ENCODE measurements around the gene CALM3. TPM values are rescaled to one million over a fixed set of nuclear protein-coding genes. Genes with fewer than 3 reads are reported as not detected.

CALM3 gene
- total RNA-seq, 1 donor from 2014 or later: 335 TPM

DNA sequence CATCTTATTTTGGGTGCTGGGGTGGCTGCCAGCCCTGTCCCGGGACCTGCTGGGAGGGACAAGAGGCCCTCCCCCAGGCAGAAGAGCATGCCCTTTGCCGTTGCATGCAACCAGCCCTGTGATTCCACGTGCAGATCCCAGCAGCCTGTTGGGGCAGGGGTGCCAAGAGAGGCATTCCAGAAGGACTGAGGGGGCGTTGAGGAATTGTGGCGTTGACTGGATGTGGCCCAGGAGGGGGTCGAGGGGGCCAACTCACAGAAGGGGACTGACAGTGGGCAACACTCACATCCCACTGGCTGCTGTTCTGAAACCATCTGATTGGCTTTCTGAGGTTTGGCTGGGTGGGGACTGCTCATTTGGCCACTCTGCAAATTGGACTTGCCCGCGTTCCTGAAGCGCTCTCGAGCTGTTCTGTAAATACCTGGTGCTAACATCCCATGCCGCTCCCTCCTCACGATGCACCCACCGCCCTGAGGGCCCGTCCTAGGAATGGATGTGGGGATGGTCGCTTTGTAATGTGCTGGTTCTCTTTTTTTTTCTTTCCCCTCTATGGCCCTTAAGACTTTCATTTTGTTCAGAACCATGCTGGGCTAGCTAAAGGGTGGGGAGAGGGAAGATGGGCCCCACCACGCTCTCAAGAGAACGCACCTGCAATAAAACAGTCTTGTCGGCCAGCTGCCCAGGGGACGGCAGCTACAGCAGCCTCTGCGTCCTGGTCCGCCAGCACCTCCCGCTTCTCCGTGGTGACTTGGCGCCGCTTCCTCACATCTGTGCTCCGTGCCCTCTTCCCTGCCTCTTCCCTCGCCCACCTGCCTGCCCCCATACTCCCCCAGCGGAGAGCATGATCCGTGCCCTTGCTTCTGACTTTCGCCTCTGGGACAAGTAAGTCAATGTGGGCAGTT is 8.6 kb downstream of the CALM3 start:
- TF ChIP-seq, protein P1, sequence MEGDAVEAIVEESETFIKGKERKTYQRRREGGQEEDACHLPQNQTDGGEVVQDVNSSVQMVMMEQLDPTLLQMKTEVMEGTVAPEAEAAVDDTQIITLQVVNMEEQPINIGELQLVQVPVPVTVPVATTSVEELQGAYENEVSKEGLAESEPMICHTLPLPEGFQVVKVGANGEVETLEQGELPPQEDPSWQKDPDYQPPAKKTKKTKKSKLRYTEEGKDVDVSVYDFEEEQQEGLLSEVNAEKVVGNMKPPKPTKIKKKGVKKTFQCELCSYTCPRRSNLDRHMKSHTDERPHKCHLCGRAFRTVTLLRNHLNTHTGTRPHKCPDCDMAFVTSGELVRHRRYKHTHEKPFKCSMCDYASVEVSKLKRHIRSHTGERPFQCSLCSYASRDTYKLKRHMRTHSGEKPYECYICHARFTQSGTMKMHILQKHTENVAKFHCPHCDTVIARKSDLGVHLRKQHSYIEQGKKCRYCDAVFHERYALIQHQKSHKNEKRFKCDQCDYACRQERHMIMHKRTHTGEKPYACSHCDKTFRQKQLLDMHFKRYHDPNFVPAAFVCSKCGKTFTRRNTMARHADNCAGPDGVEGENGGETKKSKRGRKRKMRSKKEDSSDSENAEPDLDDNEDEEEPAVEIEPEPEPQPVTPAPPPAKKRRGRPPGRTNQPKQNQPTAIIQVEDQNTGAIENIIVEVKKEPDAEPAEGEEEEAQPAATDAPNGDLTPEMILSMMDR (conservative IDR thresholded peaks at IDR 0.05): no peak
- Mint-ChIP-seq H3K36me3 (peaks cover 16% of the 10 kb centered on the region), H3K9me3 (no peaks in the 10 kb centered on the region), H3K4me3 (no peak overlapping the region), H3K27ac (no peak overlapping the region), H3K4me1 (ENCODE audit: unreplicated experiment) (peaks cover 17% of the 10 kb centered on the region), H3K27me3 (no peaks in the 10 kb centered on the region)
- no peak for DNase-seq (ENCODE audit: extremely low spot score, unreplicated experiment)

DNA sequence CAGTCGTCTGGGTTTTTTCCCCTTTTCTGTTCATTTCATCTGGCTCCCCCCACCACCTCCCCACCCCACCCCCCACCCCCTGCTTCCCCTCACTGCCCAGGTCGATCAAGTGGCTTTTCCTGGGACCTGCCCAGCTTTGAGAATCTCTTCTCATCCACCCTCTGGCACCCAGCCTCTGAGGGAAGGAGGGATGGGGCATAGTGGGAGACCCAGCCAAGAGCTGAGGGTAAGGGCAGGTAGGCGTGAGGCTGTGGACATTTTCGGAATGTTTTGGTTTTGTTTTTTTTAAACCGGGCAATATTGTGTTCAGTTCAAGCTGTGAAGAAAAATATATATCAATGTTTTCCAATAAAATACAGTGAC is 9.3 kb downstream of the CALM3 start:
- no peak overlapping the region for H3K27ac Mint-ChIP-seq
- H3K36me3 Mint-ChIP-seq: peaks cover 16% of the 10 kb centered on the region
- no peak for DNase-seq (ENCODE audit: extremely low spot score, unreplicated experiment)
- H3K9me3 Mint-ChIP-seq: no peaks in the 10 kb centered on the region
- TF ChIP-seq, protein P1 (conservative IDR thresholded peaks at IDR 0.05): no peak
- no peak overlapping the region for H3K4me3 Mint-ChIP-seq
- peaks cover 17% of the 10 kb centered on the region for H3K4me1 Mint-ChIP-seq (ENCODE audit: unreplicated experiment)
- no peaks in the 10 kb centered on the region for H3K27me3 Mint-ChIP-seq

DNA sequence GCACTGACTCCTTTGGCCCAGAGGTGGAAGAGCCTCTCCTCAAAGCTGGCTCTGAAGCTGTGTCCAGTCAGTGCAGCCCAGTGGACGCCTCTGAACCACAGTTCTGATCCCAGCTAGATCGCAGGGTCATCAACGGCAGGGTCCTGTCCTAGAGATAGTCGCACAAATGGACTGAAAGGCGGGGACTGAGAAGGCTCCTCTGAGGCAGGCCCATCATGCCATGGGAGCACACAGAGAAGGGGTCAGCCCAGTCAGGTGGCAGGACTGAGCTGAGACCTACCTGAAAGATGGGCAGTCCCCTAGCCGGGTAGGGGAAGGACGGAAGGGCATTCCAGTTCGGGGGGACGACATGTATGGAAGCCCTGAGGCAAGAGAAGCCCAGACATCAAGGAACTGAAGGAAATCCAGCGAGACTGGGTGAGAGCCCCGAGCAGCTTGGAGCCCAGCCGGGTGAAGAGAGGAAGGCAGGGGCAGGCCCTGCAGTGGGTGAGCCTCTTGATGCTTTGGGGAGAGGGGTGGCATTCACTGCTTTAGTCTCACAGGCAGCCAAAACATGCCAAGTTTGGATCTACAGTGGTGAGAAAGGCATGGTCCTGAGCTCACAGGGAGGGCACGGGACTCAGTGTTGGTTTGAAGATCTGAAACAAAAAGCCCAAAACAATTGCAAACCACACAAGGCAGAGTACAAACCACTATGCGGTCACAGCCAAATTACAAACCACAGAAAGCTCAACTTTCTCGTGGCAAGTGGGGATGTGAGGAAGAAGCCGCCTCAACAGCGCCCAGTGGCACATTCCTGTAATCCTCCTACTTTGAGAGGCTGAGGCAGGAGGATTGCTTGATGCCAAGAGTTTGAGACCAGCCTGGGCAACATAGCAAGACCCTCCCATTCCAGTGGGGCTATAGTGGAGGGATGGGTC is 10.0 kb downstream of the CALM3 start:
- peaks cover 17% of the 10 kb centered on the region for H3K4me1 Mint-ChIP-seq (ENCODE audit: unreplicated experiment)
- H3K4me3 Mint-ChIP-seq: no peak overlapping the region
- no peaks in the 10 kb centered on the region for H3K9me3 Mint-ChIP-seq
- peaks cover 16% of the 10 kb centered on the region for H3K36me3 Mint-ChIP-seq
- no peaks in the 10 kb centered on the region for H3K27me3 Mint-ChIP-seq
- TF ChIP-seq, protein P1 (conservative IDR thresholded peaks at IDR 0.05): no peak
- H3K27ac Mint-ChIP-seq: peak overlapping the region; percentile 58
- no peak for DNase-seq (ENCODE audit: extremely low spot score, unreplicated experiment)

DNA sequence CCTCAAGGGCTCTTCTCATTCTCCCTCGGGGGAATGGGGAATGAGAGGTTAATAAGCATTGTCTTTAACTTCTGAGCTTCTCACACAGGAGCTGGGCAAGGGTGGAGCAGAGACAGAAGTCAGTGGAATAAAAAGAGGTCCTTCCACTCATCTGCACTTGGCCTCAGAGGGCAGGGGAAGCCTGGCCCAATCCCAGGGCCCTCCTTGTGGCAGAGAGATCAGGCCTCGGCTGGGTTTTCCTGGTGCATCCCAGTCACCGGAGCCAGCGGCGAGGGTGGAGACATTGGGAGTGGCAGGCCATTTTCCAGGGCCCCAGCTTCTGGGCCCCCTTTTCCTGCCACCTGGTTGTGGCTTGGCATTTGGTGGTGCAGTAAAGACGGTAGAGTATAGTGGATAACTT is 10.6 kb downstream of the CALM3 start:
- H3K4me3 Mint-ChIP-seq: no peak overlapping the region

DNA sequence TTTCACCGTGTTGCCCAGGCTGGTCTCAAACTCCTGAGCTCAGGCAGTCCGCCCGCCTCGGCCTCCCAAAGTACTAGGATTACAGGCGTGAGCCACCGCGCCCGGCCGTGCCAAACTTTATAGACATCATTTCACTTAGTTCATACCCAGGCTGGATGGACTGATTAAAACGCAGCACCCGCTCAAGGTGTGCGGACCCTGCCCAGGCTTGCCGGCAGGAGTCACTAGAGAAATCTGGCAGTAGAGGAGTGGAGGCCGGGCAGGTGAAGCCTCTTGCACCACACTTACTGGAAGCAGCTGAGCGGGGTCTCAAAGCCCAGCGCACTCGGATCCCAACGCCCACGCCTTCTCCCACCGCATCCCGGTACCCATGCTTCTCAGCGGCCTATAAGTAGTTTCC is 12.4 kb downstream of the CALM3 start:
- Mint-ChIP-seq H3K4me3 (no peak overlapping the region), H3K27me3 (peaks cover 3% of the 10 kb centered on the region), H3K36me3 (peaks cover 5% of the 10 kb centered on the region), H3K9me3 (no peaks in the 10 kb centered on the region), H3K4me1 (ENCODE audit: unreplicated experiment) (peaks cover 18% of the 10 kb centered on the region), H3K27ac (no peak overlapping the region)
- TF ChIP-seq, protein P1 (conservative IDR thresholded peaks at IDR 0.05): no peak
- no peak for DNase-seq (ENCODE audit: extremely low spot score, unreplicated experiment)

More for the DNA sequence above, 10.6 kb downstream of the CALM3 start:
- Mint-ChIP-seq H3K27ac (no peak overlapping the region), H3K4me1 (ENCODE audit: unreplicated experiment) (peaks cover 14% of the 10 kb centered on the region), H3K9me3 (no peaks in the 10 kb centered on the region), H3K27me3 (peaks cover 3% of the 10 kb centered on the region), H3K36me3 (peaks cover 11% of the 10 kb centered on the region)
- TF ChIP-seq, protein P1 (conservative IDR thresholded peaks at IDR 0.05): no peak
- DNase-seq (ENCODE audit: extremely low spot score, unreplicated experiment): no peak

Data from type B pancreatic cell (in vitro differentiated cells).